Endothelial cell of umbilical vein (primary cell): ENCODE measurements around the gene TRAPPC2. TPM values are rescaled to one million over a fixed set of nuclear protein-coding genes. Genes with fewer than 3 reads are reported as not detected.
"Not testable (repeated sequence)": the region's sequence is repeated elsewhere in the genome, so short reads cannot be mapped to it uniquely, and the experiment has no call there.

Source experiments
- BruUV-seq: library from RNA; stranded (reverse); fragments of 400-500 nt; replicated peaks from 2 replicates; lab custom pipeline; 2021; lab: Mats Ljungman, UMichigan
- CTCF ChIA-PET: fragments of 300-600, 350-600 bp; sonication (Branson Sonifier 250); formaldehyde crosslinking; loops from one replicate; lab custom pipeline; 2021; ENCODE audit warnings: antibody characterized with exemption, inconsistent platforms; lab: Charles Lee
- POLR2A ChIA-PET: fragments of 300-600, 350-600 bp; sonication (Branson Sonifier 250); formaldehyde crosslinking; loops from one replicate; lab custom pipeline; 2021; ENCODE audit warnings: antibody characterized with exemption, inconsistent platforms; lab: Charles Lee
- DNase-seq: peaks from one replicate; pipeline ENCODE4 v3.0.0-alpha.2; 2011; ENCODE audit warnings: low read depth, low spot score
- FAIRE-seq: peaks from 2 replicates; lab custom pipeline; 2011; peaks lifted over from hg19 to GRCh38; lab: Jason Lieb, UNC
- H2AFZ ChIP-seq: 2 replicates; pipeline ENCODE4 v1.6.0; 2012; ENCODE audit warnings: low read depth, low read length, control low read depth, inconsistent platforms
- H3K27ac ChIP-seq: 2 replicates; pipeline ENCODE4 v1.5.1; 2011; ENCODE audit warnings: low read depth, mild to moderate bottlenecking, control low read depth, low read length, moderate library complexity; ENCODE audit not compliant: insufficient read depth
- H3K27me3 ChIP-seq, 2 experiments: 2 replicates each; pipeline versions ENCODE4 v1.6.0 to v1.6.1; 2011; ENCODE audit warnings: low read length in 2 of 2, mixed read lengths in 1 of 2; ENCODE audit not compliant: control insufficient read depth in 2 of 2, insufficient read depth in 2 of 2
- H3K36me3 ChIP-seq, 2 experiments: 2 replicates in 1 of 2; 3 replicates in 1 of 2; pipeline ENCODE4 v1.5.1; 2011; ENCODE audit warnings: low read length in 2 of 2, mild to moderate bottlenecking in 1 of 2, moderate library complexity in 1 of 2; ENCODE audit not compliant: control insufficient read depth in 2 of 2, insufficient read depth in 2 of 2; ENCODE audit errors: extremely low read depth in 1 of 2
- H3K4me1 ChIP-seq: 3 replicates; pipeline ENCODE4 v1.5.1; 2011; ENCODE audit warnings: mild to moderate bottlenecking, low read length; ENCODE audit not compliant: control insufficient read depth, insufficient read depth; ENCODE audit errors: extremely low read depth
- H3K4me2 ChIP-seq: 2 replicates; pipeline ENCODE4 v1.6.1; 2011; ENCODE audit warnings: low read length, control low read depth, mixed read lengths; ENCODE audit not compliant: insufficient read depth
- H3K4me3 ChIP-seq, 3 experiments: fragments of 200-600 bp in 1 of 3; sonication (generic), shearing (Covaris generic) in 1 of 3; replicated peaks in 1 of 3; 2 replicates each; pipeline ENCODE4 v1.5.1; 2011 to 2016; ENCODE audit warnings: control low read depth in 3 of 3, low read length in 3 of 3, mild to moderate bottlenecking in 2 of 3, inconsistent platforms in 1 of 3, low read depth in 1 of 3, moderate library complexity in 1 of 3; ENCODE audit not compliant: insufficient read depth in 1 of 3
- H3K79me2 ChIP-seq: 2 replicates; pipeline ENCODE4 v1.6.0; 2012; ENCODE audit warnings: low read length, inconsistent platforms; ENCODE audit not compliant: control insufficient read depth, insufficient read depth
- H3K9ac ChIP-seq: replicated peaks from 2 replicates; pipeline ENCODE3; 2011; ENCODE audit warnings: low read length, control low read depth; ENCODE audit not compliant: insufficient read depth; ENCODE audit errors: extremely low read depth
- H3K9me1 ChIP-seq: replicated peaks from 3 replicates; pipeline ENCODE4 v1.6.0; 2011; ENCODE audit warnings: mild to moderate bottlenecking, low read length; ENCODE audit not compliant: control insufficient read depth, insufficient read depth; ENCODE audit errors: extremely low read depth
- H3K9me3 ChIP-seq: replicated peaks from 2 replicates; pipeline ENCODE4 v1.5.1; 2012; ENCODE audit warnings: low read length, inconsistent platforms; ENCODE audit not compliant: control insufficient read depth, insufficient read depth
- H4K20me1 ChIP-seq: replicated peaks from 2 replicates; pipeline ENCODE3; 2011; ENCODE audit warnings: mild to moderate bottlenecking, low read length; ENCODE audit not compliant: control insufficient read depth, insufficient read depth; ENCODE audit errors: extremely low read depth
- CTCF ChIP-seq, 2 donors: IDR thresholded peaks; 1 replicate in 1 of 2; 2 replicates in 1 of 2; pipeline ENCODE4 v1.5.1; 2011; ENCODE audit warnings: low read length in 2 of 2, mild to moderate bottlenecking in 2 of 2, moderate library complexity in 2 of 2, control low read depth in 1 of 2, inconsistent platforms in 1 of 2, low read depth in 1 of 2; ENCODE audit not compliant: insufficient read depth in 1 of 2; ENCODE audit errors: extremely low read depth in 1 of 2
- EZH2 ChIP-seq: IDR thresholded peaks from 2 replicates; pipeline ENCODE4 v1.6.1; 2012; ENCODE audit warnings: borderline replicate concordance, low read depth, mild to moderate bottlenecking, moderate library complexity, low read length, inconsistent platforms; ENCODE audit not compliant: severe bottlenecking
- FOS ChIP-seq: IDR thresholded peaks from 2 replicates; pipeline ENCODE4 v1.6.1; 2011; ENCODE audit warnings: mild to moderate bottlenecking, low read length, moderate library complexity, borderline replicate concordance; ENCODE audit not compliant: insufficient read depth
- GATA2 ChIP-seq: IDR thresholded peaks from 2 replicates; pipeline ENCODE4 v1.7.0; 2011; ENCODE audit warnings: low read depth, mild to moderate bottlenecking, moderate library complexity, mixed read lengths, low read length; ENCODE audit not compliant: insufficient read length, insufficient read depth
- MAX ChIP-seq: IDR thresholded peaks from 2 replicates; pipeline ENCODE4 v1.6.1; 2011; ENCODE audit not compliant: insufficient read depth, insufficient read length
- MYC ChIP-seq: IDR thresholded peaks from one replicate; pipeline ENCODE4 v1.6.1; 2011; ENCODE audit warnings: mild to moderate bottlenecking, low read depth, low read length
- POLR2A ChIP-seq: IDR thresholded peaks from 2 replicates; pipeline ENCODE4 v1.6.1; 2012; ENCODE audit warnings: low read depth, mild to moderate bottlenecking, control low read depth, low read length
- POLR2AphosphoS5 ChIP-seq: IDR thresholded peaks from 2 replicates; pipeline ENCODE4 v1.6.1; 2012; ENCODE audit warnings: low read depth, mild to moderate bottlenecking, control low read depth, low read length, moderate library complexity; ENCODE audit not compliant: insufficient read depth
- dilution Hi-C: fragments of 300-500 bp; cut with MboI; formaldehyde crosslinking; loops from one replicate; pipeline ENCODE4 v1.15.0; 2019; ENCODE audit warnings: low sequenced_read_pairs; ENCODE audit not compliant: extremely low pct_ligation_motif_present
- intact Hi-C: fragments of 100-400 bp; cut with micrococcal nuclease; formaldehyde crosslinking; loops from one replicate; pipeline ENCODE4 v1.10.0; 2022
- polyA plus RNA-seq, 4 experiments: library from polyadenylated mRNA; depleted of rRNA in 3 of 4; stranded (reverse) in 3 of 4; unstranded in 1 of 4; fragments of >200 nt; gene quantifications; 2 replicates each; pipeline versions ENCODE4 v1.2.1 to v1.2.3, GENCODE V29; 2011 to 2012; ENCODE audit warnings: missing spikeins in 1 of 4
- total RNA-seq: library from RNA; stranded (reverse); gene quantifications from 2 replicates; pipeline ENCODE4 v1.2.3, GENCODE V29; 2021

Gene TRAPPC2
- total and polyA plus RNA-seq, 2 donors (not counting 3 experiments of a cell fraction or from before 2014, with no cell fraction given): 6.6 to 13.0 TPM

- Histone ChIP-seq H3K9ac (no peak overlapping the region), H2AFZ (no peak overlapping the region), H3K4me3 (no peak overlapping the region), H3K27me3 (no peaks in the 10 kb centered on the region), H3K79me2 (peaks cover 29% of the 10 kb centered on the region), H3K9me1 (no peaks in the 10 kb centered on the region), H4K20me1 (no peaks in the 10 kb centered on the region), H3K4me2 (no peak overlapping the region), H3K9me3 (no peaks in the 10 kb centered on the region), H3K4me1 (peaks cover 5% of the 10 kb centered on the region), H3K36me3 (no peaks in the 10 kb centered on the region), H3K27ac (no peak overlapping the region)
- DNase-seq: no peak
- ChIA-PET POLR2A (no interaction called here), CTCF (interaction anchor here (0.9 kb wide), 1 partner anchor 226 kb away, joined by 3 read pairs; no protein-coding TSS in a partner anchor)
- intact Hi-C loops (no loop called here), dilution Hi-C loops (no loop called here)
- FAIRE-seq: no peak
- no TSS peak for BruUV-seq
- no peak for TF ChIP-seq MAX
- TF ChIP-seq FOS: no peak
- no peak for TF ChIP-seq EZH2
- no peak for TF ChIP-seq GATA2
- no peak for TF ChIP-seq MYC
- TF ChIP-seq POLR2A: no peak
- no peak for TF ChIP-seq CTCF (IDR thresholded peaks at IDR 0.05; ENCODE audit: extremely low read depth in 1 of 2, insufficient read depth in 1 of 2, low read depth in 1 of 2, low read length in 2 of 2)
- TF ChIP-seq POLR2AphosphoS5: no peak
Observed at GRCh38 chrX:13732246-13733067, 2.0 kb downstream of the TRAPPC2 start.

GRCh38 chrX:13730523-13730922 is 3.9 kb downstream of the TRAPPC2 start:
- DNase-seq, H2AFZ ChIP-seq, H3K27me3 ChIP-seq, H3K9me3 ChIP-seq, H3K9me1 ChIP-seq, H4K20me1 ChIP-seq, FAIRE-seq, H3K9ac ChIP-seq, H3K4me1 ChIP-seq, H3K4me2 ChIP-seq, POLR2A ChIA-PET, CTCF ChIA-PET, H3K4me3 ChIP-seq, intact Hi-C loops, dilution Hi-C loops, BruUV-seq, H3K36me3 ChIP-seq, H3K27ac ChIP-seq: not testable (repeated sequence)
- H3K79me2 ChIP-seq: peaks cover 29% of the 10 kb centered on the region

- intact Hi-C loops, H3K27me3 ChIP-seq, H3K4me2 ChIP-seq, H3K4me3 ChIP-seq, H4K20me1 ChIP-seq, FAIRE-seq, DNase-seq, H2AFZ ChIP-seq, dilution Hi-C loops, H3K9me3 ChIP-seq, H3K9ac ChIP-seq, H3K9me1 ChIP-seq, H3K27ac ChIP-seq, H3K4me1 ChIP-seq, CTCF ChIA-PET, H3K36me3 ChIP-seq, H3K79me2 ChIP-seq, POLR2A ChIA-PET, BruUV-seq: not testable (repeated sequence)
Observed at GRCh38 chrX:13726583-13726982, 7.8 kb downstream of the TRAPPC2 start.
